Globus pallidus (tissue), 1 donor: ENCODE measurements around the gene PLXNA4.
"Not testable (repeated sequence)": the region's sequence is repeated elsewhere in the genome, so short reads cannot be mapped to it uniquely, and the experiment has no call there.

Source experiments
- DNase-seq: peaks from one replicate; pipeline ENCODE4 v3.0.0-alpha.2; 2015; ENCODE audit warnings: low spot score

Gene PLXNA4

DNA sequence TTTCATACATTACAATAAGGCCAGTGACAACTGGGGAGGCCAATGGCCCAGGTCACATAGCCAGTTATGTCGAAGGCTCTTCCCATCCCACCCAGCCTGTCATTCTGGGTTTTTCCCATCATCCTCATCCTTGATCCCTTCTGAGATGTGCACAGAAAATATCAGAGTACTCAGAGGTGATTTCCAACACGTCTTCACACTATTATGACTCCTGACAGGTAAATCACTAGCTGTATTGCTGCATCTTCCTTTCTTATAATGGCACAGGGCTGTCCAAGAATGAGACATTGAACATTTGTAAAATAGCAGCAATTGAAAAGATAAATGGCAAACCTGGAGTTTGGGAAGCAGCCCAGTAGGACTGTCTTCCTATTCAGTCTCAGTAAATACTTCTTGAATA is 159.9 kb downstream of the PLXNA4 start:
- DNase-seq: no peak

DNA sequence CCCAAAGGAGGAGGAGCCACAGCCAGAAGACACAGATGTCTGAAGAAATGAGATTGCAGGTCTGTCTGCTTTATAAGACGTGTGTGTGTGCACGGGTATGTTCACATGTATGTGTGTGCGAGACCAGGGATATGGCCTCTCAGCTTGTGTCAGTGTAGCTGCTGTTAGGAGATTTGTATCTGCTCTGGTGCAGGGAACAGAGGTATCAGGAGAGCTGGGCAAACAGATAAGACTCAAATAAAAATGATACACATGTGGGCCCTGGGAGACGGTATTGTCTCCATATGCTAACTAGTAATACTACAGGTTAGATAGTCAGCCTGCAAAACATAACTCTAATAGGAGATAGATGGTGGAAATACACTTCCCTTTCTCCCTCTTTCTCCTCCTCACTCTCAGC is 161.0 kb downstream of the PLXNA4 start:
- no peak for DNase-seq

DNA sequence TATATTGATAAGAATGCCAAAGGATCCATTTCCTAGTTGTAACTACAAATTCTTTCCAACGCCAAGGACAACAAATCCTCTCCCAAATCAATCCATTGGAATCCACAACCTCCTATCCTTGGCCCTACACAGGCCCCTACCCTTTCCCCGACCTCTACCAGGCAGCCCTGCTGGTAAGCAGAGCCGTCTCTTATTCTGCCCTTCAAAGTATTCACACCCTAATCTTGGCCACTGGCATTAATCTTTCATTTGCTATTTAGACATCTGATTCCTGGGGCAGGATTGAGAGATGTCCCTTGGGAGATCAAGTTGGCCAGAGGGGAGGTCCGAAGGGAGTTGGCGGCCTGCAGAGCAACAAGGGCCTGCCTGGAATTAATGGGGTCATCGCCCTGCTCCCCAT is 161.4 kb downstream of the PLXNA4 start:
- no peak for DNase-seq

DNA sequence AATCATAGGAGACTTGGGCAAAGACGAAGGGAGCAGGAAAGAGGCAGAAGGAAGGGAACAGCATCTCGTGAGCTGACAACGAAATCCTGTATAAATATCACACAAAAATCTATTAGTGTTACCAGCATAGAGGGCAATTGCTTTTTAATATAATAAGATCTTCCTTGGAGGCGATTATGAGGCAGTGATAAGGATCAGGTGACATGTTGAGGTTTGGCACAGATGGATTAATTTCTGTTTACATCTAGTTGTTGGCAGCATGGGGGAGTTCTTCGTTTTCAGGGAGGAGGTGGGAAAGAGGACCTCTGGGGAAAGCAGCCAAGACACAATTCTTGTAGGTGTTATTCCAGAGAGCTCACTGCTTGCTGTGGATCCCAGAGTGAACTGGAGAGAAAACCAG is 163.8 kb downstream of the PLXNA4 start:
- no peak for DNase-seq

DNA sequence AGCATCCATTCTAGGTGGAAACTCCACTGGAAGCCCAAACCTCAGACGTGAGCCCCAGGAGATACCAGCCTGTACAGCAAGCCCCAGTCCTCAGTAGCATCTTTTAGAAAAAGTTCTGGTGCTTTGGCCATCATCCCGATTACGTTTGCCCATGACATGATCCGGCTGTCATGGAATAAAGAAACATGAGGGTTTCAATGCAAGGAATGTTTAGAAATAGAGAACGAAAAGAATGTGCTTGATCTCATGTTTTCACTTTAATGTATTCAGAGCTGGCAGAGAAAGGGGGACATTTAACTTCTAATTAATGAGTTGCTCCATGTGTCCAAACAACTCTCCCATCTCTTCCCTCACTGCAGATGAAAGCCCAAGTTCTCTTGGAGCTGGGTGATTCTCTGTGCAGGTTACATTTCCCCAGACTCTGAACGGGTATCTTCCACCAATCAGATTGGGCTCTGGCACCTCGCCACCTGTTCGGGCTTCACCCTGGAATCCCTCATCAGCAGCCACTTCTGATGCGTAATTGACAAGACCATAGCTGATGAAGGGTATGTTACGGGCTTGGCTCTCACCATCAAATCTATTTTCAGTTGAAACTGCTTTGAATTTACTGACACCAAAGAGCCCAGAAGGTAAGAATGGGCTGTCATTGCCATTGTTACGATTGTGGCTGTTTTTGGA is 165.3 kb downstream of the PLXNA4 start:
- no peak for DNase-seq

DNA sequence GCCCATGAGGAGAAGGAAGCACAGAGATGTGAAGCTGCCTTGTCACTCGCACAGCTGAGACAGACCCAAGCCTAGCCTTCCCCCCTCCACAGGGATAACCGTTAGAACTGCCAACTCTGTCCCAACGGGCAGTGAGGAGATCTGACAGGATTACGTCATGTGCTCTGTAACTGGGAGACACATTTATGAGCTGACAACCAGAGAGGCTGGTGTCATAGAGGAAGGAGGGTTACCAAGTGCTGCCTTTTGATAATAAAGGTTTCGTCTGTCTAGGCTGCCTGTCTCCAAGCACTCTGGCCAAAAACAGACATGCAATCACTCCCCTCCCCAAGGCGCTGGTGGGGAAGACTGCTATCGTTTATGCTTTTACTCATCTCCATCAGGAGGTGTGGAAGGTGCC is 165.9 kb downstream of the PLXNA4 start:
- no peak for DNase-seq

DNA sequence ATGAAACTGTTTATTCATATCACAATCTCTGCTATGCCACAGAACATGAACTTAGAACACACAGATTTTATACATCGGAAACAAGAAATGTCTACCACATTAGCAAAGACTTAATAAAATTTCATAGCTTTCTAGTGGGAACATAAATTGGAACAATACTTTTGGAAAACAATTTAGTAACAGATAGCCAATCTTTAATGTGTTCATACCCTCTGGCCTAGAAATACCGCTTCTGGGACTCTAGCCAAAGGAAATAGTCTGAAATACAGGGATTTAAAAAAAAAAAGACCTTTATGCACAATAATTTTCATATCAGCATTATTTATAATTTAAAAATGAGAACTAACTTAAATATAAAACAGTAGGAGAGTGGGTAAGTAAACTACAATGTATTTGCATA is 168.5 kb downstream of the PLXNA4 start:
- DNase-seq: no peak

DNA sequence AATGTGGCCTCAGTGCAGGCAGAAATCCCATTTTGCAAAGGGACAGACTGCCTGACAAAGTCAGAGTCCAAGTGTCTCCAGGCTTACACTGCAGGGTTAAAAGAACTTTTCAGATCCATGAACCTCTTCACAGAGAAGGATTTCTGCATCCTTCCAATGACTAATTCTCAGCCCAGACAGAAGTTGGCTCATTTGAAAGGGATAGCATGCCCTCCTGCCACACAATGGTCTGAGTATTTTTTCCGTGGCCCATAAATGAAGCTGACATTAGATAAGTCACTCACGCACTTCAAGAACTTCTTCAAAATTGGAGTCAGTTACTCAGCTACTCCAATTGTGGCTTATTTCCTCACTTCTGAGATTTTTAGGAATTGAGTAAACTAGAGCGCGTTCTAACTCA is 170.2 kb downstream of the PLXNA4 start:
- DNase-seq: no peak

DNA sequence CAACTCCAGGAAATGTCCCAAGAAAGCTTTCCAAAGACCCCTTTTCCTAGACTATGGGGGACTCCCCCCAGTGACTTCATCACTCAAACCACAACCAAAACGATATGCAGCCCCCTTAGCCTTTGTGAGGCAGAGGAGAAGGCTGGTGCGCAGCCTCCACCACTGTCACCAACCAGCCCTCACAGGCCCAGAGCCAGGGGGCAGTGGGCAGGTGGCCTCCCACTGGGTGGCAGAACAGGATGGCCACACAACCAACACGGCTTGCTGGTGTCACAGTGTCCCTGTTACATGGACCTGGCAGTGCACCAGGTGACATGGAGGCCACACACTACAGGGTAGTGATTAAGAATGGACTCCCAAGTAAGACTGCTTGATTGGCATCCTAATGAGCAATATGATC is 172.0 kb downstream of the PLXNA4 start:
- DNase-seq: no peak

DNA sequence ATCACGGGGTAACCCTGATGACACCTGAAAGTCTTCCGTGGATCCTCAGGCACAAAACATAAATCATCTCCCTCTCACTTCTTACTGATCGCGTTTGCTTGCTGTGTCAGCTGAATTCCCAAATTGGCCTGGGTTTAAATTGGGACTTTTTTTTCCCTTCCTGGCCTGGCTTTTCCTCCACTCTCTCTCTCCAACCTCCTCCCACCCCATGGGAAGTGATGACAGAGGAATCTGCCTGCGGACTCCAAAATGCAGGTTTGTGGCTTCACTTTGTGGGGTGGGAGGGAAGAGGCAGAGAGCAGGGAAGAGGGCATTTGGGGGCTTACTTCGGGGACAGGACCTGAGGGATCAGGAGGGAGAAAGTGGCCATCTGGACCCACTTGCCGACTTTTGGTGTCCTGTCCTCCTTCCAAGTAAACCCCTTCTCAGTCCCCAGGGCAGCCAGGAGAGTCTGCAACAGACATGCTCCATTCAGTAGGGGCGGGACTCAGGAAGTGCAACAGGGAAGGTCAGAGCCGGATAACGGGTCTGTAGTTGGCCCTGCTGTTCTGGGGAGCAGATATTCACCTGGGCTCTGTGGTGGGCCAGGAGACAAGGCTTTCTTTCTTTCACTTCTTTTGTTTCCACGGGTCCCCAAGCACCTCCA is 172.7 kb downstream of the PLXNA4 start:
- no peak for DNase-seq

DNA sequence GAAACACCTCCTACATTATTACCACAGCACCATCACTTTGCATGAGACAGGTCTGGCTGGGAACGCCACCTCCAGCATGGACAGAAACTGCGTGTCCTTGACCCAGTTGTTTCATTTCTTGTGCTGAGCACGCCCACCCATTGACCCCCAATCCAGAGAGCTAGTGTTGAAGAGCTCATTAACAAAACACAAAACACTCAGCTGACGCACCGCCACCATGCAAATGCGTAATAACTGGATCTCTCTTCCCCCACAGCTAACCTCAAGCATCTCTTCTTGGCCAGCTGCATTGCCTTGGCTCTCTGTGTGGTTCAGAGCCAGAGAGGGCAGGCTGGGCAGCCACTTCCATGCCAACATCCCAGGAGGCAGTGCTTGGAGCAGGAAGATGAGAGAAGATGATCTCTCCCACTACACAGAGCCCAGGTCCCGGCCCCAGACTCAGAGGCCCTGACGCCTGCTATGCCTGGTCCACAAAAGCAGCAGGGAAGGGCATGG is 173.5 kb downstream of the PLXNA4 start:
- peak; percentile 46 for DNase-seq

DNA sequence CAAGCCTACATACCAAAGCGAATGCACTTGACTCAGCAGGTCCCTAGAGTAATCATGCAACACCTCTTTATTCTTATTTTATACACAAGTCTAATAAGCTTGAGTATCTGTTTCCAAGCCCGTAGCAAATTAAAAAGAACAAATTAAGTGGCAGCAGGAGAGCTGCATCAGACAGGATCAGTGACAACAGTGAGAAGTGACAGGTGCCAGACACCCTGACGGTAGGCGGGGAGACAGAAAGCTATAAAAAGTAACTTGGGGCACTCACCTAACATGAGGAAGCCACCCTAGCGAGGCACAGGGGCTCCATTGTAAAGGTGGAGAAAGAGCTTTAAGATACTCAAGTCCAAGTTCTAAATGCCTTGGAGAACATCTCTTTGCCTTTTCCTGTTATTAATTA is 174.2 kb downstream of the PLXNA4 start:
- DNase-seq: no peak

DNA sequence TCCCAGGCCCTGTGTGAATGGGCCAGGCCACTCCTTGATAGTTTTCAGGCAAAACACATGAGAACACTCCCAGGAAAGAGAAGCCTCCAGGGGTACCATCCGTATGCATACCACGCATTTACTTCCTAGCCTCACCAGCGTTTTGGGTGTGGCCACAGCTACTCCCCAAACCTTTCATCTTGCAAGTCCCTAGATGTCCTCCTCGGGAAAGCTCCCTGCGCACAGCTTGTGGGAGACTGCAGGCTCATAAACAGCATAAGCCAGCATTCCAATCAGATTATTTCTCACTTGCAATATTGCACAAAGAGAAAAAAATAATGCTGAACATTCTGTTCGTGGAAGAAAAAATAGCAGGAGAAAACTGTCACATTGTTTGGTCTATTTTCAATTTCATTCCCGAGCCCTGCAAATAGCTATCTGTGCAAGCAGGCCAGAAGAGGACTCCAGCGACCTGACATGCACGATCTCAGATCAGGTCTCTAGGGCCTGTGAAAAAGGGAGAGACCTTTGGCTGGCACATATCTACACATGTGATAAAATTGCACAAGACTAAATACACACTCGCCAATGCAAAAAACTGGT is 175.6 kb downstream of the PLXNA4 start:
- DNase-seq: no peak

DNA sequence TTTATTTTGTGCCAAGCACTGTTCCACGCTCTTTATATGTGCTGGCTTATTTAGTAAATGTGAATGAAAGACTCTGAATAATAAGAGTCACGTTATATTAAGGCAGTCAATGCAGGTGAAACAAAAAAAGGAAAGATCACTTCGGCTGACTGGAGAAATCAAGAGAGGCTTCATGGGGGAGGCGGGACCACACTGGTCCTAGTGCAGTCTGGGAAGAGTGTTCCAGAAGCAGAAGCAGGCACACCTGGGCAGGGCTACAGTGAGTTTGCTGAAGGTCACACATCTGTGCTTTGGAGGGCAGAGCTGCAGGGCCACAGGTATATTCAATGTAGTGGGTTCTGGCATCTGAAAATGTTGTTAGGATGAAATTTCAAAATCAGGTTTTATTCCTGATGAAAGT is 176.9 kb downstream of the PLXNA4 start:
- no peak for DNase-seq

DNA sequence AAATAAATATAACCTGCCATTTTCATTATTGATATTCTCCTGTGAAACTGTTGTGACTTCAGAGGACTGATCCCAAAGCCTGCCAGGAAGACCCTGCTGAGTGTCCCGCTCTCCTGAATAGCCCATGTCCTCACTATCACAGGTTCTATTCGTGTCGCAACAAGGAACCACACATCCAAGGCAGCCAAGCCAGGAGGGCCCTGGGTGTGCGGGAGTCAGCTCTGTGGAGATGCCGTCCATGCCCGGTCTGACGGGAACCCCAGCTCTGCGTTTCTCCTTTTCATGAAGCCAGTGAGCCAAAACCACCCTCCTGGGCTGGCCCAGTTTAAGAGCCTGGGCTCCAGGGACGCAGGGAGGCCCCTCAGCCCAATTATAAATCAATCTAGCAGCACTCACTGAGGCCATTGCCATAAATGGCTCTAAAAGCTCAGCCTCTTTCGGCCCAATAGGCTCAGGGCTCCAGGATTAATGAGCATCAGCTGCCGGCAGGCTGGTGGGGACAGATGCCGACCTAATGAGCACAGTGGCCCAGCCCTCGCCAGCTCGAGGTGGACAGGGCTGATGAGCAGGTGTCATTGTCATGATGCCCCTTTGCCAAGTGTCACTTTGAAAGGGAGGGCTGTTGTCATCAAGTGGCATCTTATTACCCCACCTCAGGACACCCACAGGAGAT is 177.9 kb downstream of the PLXNA4 start:
- no peak for DNase-seq

DNA sequence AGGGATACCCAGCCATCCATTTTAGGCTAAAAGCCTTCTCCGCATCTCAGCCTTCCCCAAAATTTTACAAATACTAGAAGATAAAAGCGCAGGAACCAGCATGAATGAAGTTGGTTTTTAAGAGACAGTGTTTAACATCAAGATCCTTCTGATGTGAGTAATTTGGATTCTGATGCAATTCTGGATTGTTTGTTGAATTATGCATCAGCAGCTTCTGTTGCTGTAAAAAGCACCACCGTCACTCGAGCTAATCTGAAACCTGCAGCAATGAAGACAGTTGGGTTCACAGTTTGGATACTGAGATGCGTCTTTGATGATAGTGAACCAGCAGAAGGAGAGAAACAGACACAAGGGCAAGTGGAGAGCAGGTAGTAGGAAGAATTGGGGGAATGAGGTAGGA is 179.2 kb downstream of the PLXNA4 start:
- no peak for DNase-seq

DNA sequence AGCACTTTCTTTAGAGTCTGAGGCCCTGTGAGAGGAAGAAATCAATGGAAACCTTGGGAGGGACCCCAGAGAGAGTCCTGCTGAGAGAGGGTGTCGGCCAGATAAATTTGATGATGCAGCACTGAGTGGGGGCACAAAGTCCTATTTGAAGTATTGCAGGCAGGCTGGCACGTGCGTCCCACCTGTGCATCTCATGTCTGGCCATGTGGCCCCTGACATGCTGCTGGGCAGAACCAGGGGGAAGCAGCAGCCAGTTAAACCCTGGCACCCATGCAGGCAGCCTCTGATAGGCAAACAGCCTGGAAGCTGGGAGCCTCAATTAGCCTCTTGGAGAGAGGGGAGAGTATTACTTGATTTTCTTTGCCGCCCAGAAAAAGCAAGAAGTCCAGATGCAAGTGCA is 180.9 kb downstream of the PLXNA4 start:
- DNase-seq: no peak

DNA sequence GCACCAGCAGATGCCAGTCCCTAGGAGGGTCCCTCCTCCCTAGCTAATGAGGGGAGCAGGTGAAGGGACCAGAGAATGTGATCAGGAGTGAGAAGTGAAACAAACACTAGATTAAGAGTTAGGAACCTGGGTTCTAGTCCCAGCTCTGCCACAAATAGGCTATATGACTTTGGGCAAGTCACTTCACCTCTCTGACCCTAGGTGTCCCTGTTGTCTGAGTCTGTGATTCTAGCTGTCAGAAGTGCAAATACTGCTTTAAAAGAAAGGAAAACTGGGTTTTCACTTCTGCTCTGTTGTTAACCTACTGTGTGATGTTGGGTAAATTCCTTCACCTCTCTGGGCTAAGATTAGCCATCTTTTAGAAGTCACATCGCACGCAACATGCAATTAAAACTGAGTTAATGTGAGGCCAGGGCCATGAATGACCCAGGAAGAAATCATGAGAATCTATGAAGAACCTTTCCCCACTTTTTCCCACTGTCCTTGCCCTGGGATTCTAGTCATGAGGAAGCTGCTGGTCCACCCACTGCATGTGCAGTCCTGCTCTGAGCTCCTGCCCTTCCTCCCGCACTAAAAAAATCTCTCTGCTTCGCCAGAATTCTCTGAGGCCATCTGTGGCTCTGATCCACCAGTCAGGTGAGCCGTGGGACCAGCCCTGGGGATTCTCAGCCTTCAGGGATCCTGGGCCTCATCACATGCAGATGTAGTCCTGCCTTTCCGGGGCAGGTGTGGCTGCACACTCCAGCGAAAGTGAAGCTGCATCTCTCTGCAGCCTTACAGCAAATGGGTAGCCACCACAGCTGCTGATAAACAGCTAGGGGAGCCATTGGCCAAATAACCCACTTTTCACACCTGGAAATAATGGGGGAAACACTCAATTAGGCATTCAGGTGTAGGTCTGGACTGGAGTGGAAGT is 181.7 kb downstream of the PLXNA4 start:
- DNase-seq: no peak

DNA sequence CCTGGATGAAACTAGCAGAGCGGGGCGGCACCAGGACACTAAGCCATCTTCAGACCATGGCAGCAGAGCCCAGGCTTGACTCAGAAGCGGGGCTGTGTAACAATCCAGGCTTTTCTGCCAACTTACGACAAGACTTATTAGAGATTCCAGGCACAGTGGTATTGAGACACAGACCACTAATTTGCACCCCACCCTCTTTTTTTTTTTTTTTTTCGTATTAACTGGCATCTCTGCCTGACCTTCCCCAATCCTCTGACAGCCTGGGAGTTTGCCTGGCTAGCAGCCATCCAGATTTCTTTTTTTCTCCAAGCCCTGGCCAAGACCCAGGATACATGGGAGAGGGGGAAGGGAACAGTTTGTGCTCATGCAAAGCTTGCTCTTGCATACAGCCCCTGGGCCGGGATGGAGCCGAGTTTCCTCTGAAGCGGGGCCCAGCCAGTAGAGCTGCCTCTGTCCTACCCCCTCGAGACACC is 182.4 kb downstream of the PLXNA4 start:
- peak; percentile 33 for DNase-seq

DNA sequence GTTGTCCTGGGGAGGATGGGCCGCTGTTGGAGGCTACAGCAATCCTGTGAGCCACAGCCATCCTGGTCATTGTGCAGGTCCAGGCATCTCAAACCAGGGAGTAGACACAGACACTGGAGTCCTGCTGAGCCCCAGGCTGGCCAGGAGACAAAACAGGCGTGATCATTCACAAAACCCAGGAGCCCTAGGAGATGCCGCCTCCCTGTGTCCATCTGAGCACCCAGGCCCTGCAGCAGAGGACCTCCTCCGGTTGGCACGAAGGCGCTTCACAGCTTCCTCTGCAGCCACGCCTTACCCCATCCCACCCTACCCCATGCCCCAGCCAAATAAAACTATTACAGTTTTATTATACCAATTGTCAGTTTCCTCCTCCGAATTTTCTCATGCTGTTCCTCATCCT is 183.6 kb downstream of the PLXNA4 start:
- DNase-seq: no peak

DNA sequence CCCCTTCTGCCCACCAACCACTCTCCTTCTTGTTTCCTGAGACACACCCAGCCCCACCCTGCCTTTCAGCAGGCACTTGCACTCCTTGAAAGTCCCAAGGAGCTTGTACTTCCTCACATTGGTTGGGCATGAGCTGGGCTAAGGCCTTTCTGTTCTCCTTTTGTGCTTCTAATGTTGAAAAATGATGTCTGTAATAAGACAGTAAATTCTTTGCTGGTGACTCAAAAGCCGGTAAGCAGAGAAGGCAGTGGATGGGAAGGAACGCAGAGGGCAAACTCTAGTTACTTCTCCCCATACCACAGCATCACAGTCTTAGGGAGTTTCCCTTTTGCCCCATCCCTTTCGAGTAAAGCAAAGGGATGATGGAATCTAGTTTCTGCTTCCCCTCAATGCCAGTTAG is 185.6 kb downstream of the PLXNA4 start:
- DNase-seq: no peak

DNA sequence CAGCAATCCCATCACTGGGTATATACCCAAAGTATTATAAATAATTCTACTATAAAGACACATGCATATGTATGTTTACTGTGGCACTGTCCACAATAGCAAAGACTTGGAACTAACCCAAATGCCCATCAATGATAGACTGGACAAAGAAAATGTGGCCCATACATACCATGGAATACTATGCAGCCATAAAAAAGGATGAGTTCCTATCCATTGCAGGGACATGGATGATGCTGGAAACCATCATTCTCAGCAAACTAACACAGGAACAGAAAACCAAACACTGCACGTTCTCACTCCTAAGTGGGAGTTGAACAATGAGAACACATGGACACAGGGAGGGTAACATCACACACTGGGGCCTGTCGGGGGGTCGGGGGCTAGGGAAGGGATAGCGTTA is 186.2 kb downstream of the PLXNA4 start:
- DNase-seq: not testable (repeated sequence)
